ENCODE results near the gene SHTN1. TPM values are rescaled to one million over a fixed set of nuclear protein-coding genes. Genes with fewer than 3 reads are reported as not detected.

SHTN1 gene
- total and polyA plus RNA-seq, 10 of the 15 experiments (the other 5 are each of a cell fraction or from before 2014, with no cell fraction given), result 0.79 to 4.0 (median 2.0) TPM

GRCh38 chr10:116997015-116997414, 8.0 kb downstream of the SHTN1 start (continued):
- no peak for TF ChIP-seq CREB1 (IDR thresholded peaks at IDR 0.05; ENCODE audit: low read depth)
- TF ChIP-seq MYB (IDR thresholded peaks at IDR 0.05; ENCODE audit: borderline replicate concordance, low read depth, low read length), result no peak

- ChIA-PET CTCF (no interaction called here), POLR2A (no interaction called here), SMC1A (ENCODE audit: uncharacterized antibody, unreplicated experiment) (no interaction called here), RAD21 (ENCODE audit: unreplicated experiment) (no interaction called here)
- no peaks in the 10 kb centered on the region for H3K4me1 ChIP-seq (ENCODE audit: control insufficient read depth, insufficient read depth, low read length)
- intact Hi-C loops (cut with micrococcal nuclease; ENCODE audit: unreplicated experiment) (loop anchor here (10.0 kb wide), 1 partner anchor 179 kb away; no protein-coding TSS in a partner anchor), in situ Hi-C loops (cut with MboI) (no loop called here)
- BruUV-seq (replicated peaks), result no TSS peak
- WGBS (ENCODE audit: insufficient coverage, insufficient replicate concordance, low lambda C conversion rate, missing lambda C conversion rate), result 5% methylated on average over 3 of the region's 3 CpGs
- no peak overlapping the region for H2AFZ ChIP-seq (ENCODE audit: control insufficient read depth, low read depth, low read length)
- peaks cover 0 to 3% of the 10 kb centered on the region in 2 experiments; a peak in 1 of 4 replicates for H3K27me3 ChIP-seq (replicated peaks in 1 of 2; ENCODE audit: control insufficient read depth in 2 of 2, insufficient read depth in 2 of 2, low read length in 1 of 2)
- ATAC-seq (no peak), FAIRE-seq (no peak), DNase-seq (ENCODE audit: low read depth, low spot score) (no peak)
- H3K4me3 ChIP-seq, result no peak overlapping the region
- no peaks in the 10 kb centered on the region for H3K36me3 ChIP-seq (ENCODE audit: control insufficient read depth in 2 of 2, insufficient read depth in 2 of 2, low read length in 1 of 2)
- H4K20me1 ChIP-seq (ENCODE audit: control insufficient read depth, insufficient read depth), result no peaks in the 10 kb centered on the region
- no peak overlapping the region for H3K27ac ChIP-seq (ENCODE audit: control insufficient read depth, insufficient read depth)
- no peak overlapping the region for H3K4me2 ChIP-seq (ENCODE audit: control insufficient read depth, insufficient read depth)
- H3K79me2 ChIP-seq (ENCODE audit: control insufficient read depth, insufficient read depth, low read length), result no peaks in the 10 kb centered on the region
- H3K9ac ChIP-seq (ENCODE audit: control insufficient read depth, insufficient read depth, low read length), result no peak overlapping the region
- H3K9me3 ChIP-seq (replicated peaks; ENCODE audit: control insufficient read depth, insufficient read depth, low read length), result no peaks in the 10 kb centered on the region
- no peak for TF ChIP-seq E4F1 (IDR thresholded peaks at IDR 0.05; ENCODE audit: borderline replicate concordance, partially characterized antibody)
- TF ChIP-seq JUNB (IDR thresholded peaks at IDR 0.05), result no peak
- TF ChIP-seq HCFC1 (IDR thresholded peaks at IDR 0.05; ENCODE audit: low read length), result no peak
- no peak for TF ChIP-seq HSF1 (IDR thresholded peaks at IDR 0.05; ENCODE audit: low read depth, low read length)
- no peak for TF ChIP-seq FOXM1 (IDR thresholded peaks at IDR 0.05; ENCODE audit: low read depth, low read length)
- TF ChIP-seq TCF7 (IDR thresholded peaks at IDR 0.05; ENCODE audit: borderline replicate concordance), result no peak
- no peak for TF ChIP-seq SUPT20H (IDR thresholded peaks at IDR 0.05; ENCODE audit: borderline replicate concordance, control insufficient read depth, low read depth, low read length)
- no peak for TF ChIP-seq NR2C1 (IDR thresholded peaks at IDR 0.05)
- no peak for TF ChIP-seq NFYB (IDR thresholded peaks at IDR 0.05; ENCODE audit: insufficient read depth, low read depth, low read length)
- no peak for TF ChIP-seq PKNOX1 (IDR thresholded peaks at IDR 0.05)
- TF ChIP-seq ZNF24 (IDR thresholded peaks at IDR 0.05), result no peak
- TF ChIP-seq STAT3 (IDR thresholded peaks at IDR 0.05; ENCODE audit: low read depth, low read length), result no peak
- no peak for TF ChIP-seq CEBPZ (IDR thresholded peaks at IDR 0.05; ENCODE audit: low read depth, low read length)
- TF ChIP-seq POLR2A (IDR thresholded peaks at IDR 0.05; ENCODE audit: low read depth, low read length), result no peak
- no peak for TF ChIP-seq FOS (IDR thresholded peaks at IDR 0.05; ENCODE audit: borderline replicate concordance, extremely low read depth, insufficient read length)
These were observed 9.3 kb downstream of the SHTN1 start for GRCh38 chr10:116995648-116996047.

Measured in GM12878 (cell line).